Lower leg skin (tissue), 4 donors: Measurements from ENCODE around the gene DDX28. TPM values are rescaled to one million over a fixed set of nuclear protein-coding genes. Genes with fewer than 3 reads are reported as not detected.

Source experiments
- DNase-seq, 2 donors: peaks; one replicate each; pipeline ENCODE4 v3.0.0-alpha.2; 2019; ENCODE audit warnings: low spot score in 2 of 2
- H3K4me3 ChIP-seq: fragments of 200-600 bp; sonication (generic); 2 replicates; pipeline ENCODE4 v1.5.1; 2017; ENCODE audit warnings: mild to moderate bottlenecking, low read depth; ENCODE audit not compliant: poor library complexity, severe bottlenecking
- CTCF ChIP-seq, 3 donors: fragments of 450-650 bp; IDR thresholded peaks; one replicate each; pipeline ENCODE4 v1.5.1; 2016; ENCODE audit warnings: antibody characterized with exemption in 3 of 3, mild to moderate bottlenecking in 3 of 3, moderate library complexity in 2 of 3
- POLR2A ChIP-seq, 2 donors: fragments of 450-650 bp; IDR thresholded peaks; one replicate each; pipeline ENCODE4 v1.6.1; 2016 to 2017; ENCODE audit warnings: antibody characterized with exemption in 2 of 2, mild to moderate bottlenecking in 1 of 2, moderate library complexity in 1 of 2
- WGBS, 2 donors: methylation state at CpG; one replicate each; pipeline ENCODE4 v1.1.5; 2018; 5-methylcytosine and 5-hydroxymethylcytosine counted together
- intact Hi-C: fragments of 100-400 bp; cut with DNase I; formaldehyde crosslinking; loops from one replicate; pipeline ENCODE4 v1.15.0; 2023; ENCODE audit warnings: low total_unique reads
- total RNA-seq, 4 donors: library from RNA; depleted of rRNA; stranded (reverse); fragments of >200 nt; gene quantifications; one replicate each; pipeline ENCODE4 v1.1.0, GENCODE V29; 2016

DDX28 gene
- total RNA-seq, 4 donors from 2014 or later, result 11.0 to 21.1 (median 13.6) TPM

- TF ChIP-seq CTCF (IDR thresholded peaks at IDR 0.05), result no peak
- TF ChIP-seq POLR2A (IDR thresholded peaks at IDR 0.05), result no peak
- DNase-seq, result no peak
- 84 to 86% methylated on average over 8 of the region's 8 CpGs for WGBS, 2 donors
- H3K4me3 ChIP-seq, result no peak overlapping the region
- intact Hi-C loops, result loop anchor here (5.0 to 10.0 kb wide), 2 partner anchors 53 to 235 kb away; no protein-coding TSS in a partner anchor
Measured at GRCh38 chr16:67989322-67990017, 33.6 kb downstream of the DDX28 start.

- TF ChIP-seq POLR2A (IDR thresholded peaks at IDR 0.05) (no peak), CTCF (IDR thresholded peaks at IDR 0.05) (no peak)
- DNase-seq, result no peak
- intact Hi-C loops, result no loop called here
- 78 to 86% methylated on average over 3 of the region's 3 CpGs for WGBS, 2 donors
- no peak overlapping the region for H3K4me3 ChIP-seq
Measured at GRCh38 chr16:67988675-67989074, 34.4 kb downstream of the DDX28 start.

GRCh38 chr16:67987460-67988160, 35.4 kb downstream of the DDX28 start:
- TF ChIP-seq POLR2A (IDR thresholded peaks at IDR 0.05) (no peak), CTCF (IDR thresholded peaks at IDR 0.05) (no peak)
- no peak for DNase-seq
- H3K4me3 ChIP-seq, result no peak overlapping the region
- intact Hi-C loops, result no loop called here
- WGBS, 2 donors, result 73 to 88% methylated on average over 11 of the region's 11 CpGs

- intact Hi-C loops, result no loop called here
- no peak overlapping the region for H3K4me3 ChIP-seq
- DNase-seq, result no peak
- no peak for TF ChIP-seq CTCF (IDR thresholded peaks at IDR 0.05)
- TF ChIP-seq POLR2A (IDR thresholded peaks at IDR 0.05), result no peak
- WGBS, 2 donors, result 88 to 97% methylated on average over 5 of the region's 5 CpGs
Measured at GRCh38 chr16:67986949-67987348, 36.1 kb downstream of the DDX28 start.

GRCh38 chr16:67982011-67982696, 40.9 kb downstream of the DDX28 start:
- TF ChIP-seq POLR2A (IDR thresholded peaks at IDR 0.05) (no peak), CTCF (IDR thresholded peaks at IDR 0.05) (no peak)
- intact Hi-C loops, result no loop called here
- no peak overlapping the region for H3K4me3 ChIP-seq
- DNase-seq, result no peak
- 94 to 96% methylated on average over 44 to 49 of the region's 49 CpGs for WGBS, 2 donors
